Heart right ventricle (tissue), 16 donors: Measurements from ENCODE around the gene CELSR1. TPM values are rescaled to one million over a fixed set of nuclear protein-coding genes. Genes with fewer than 3 reads are reported as not detected.

Experiments
- ATAC-seq, 8 donors: fragments of 200-7000 bp; cut with Tn5 transposase; one replicate each; pipeline ENCODE4 v1.9.1; 2020; ENCODE audit warnings: mild to moderate bottlenecking in 8 of 8, moderate library complexity in 8 of 8, moderate number of reproducible peaks in 1 of 8
- DNase-seq, 2 donors: peaks; one replicate each; pipeline ENCODE4 v3.0.0-alpha.2; 2020
- H3K27ac ChIP-seq, 10 donors: fragments of 200-600 bp; sonication (generic) in 2 of 10; one replicate each; pipeline versions ENCODE4 v1.5.0 to v1.8.0; 2020 to 2022; ENCODE audit warnings: mild to moderate bottlenecking in 3 of 10
- H3K27me3 ChIP-seq, 7 donors: fragments of 200-600 bp; one replicate each; pipeline ENCODE4 v1.8.0; 2021 to 2022; ENCODE audit warnings: mild to moderate bottlenecking in 2 of 7
- H3K36me3 ChIP-seq, 9 donors: fragments of 200-600 bp; sonication (generic) in 1 of 9; one replicate each; pipeline versions ENCODE4 v1.5.0 to v1.8.0; 2020 to 2022; ENCODE audit warnings: mild to moderate bottlenecking in 2 of 9
- H3K4me1 ChIP-seq, 9 donors: fragments of 200-600 bp; sonication (generic) in 1 of 9; one replicate each; pipeline versions ENCODE4 v1.5.0 to v1.8.0; 2020 to 2022; ENCODE audit warnings: mild to moderate bottlenecking in 4 of 9
- H3K4me3 ChIP-seq, 10 donors: fragments of 200-600 bp; sonication (generic) in 2 of 10; one replicate each; pipeline versions ENCODE4 v1.5.0 to v1.8.0; 2020 to 2022; ENCODE audit warnings: mild to moderate bottlenecking in 7 of 10, moderate library complexity in 2 of 10
- H3K9me3 ChIP-seq, 11 donors: fragments of 200-600 bp in 10 of 11; sonication (generic) in 2 of 11; one replicate each; pipeline versions ENCODE4 v1.5.0 to v1.8.0; 2013 to 2022; ENCODE audit warnings: mild to moderate bottlenecking in 2 of 11, control low read depth in 1 of 11, moderate library complexity in 1 of 11
- WGBS, 2 donors: extraction: QIAGEN DNeasy Blood & Tissue Kit; methylation state at CpG; one replicate each; pipeline ENCODE4 v1.1.7; 2013; ENCODE audit warnings: inconsistent platforms in 1 of 2; 5-methylcytosine and 5-hydroxymethylcytosine counted together
- intact Hi-C, 10 donors: fragments of 100-400 bp; cut with DNase I; formaldehyde crosslinking; loops; one replicate each; pipeline versions ENCODE4 v1.11.1 to v1.14.2; 2022
- polyA plus RNA-seq, 2 donors: library from polyadenylated mRNA; stranded (reverse); fragments of 200-250 nt; gene quantifications; one replicate each; pipeline ENCODE4 v1.2.3, GENCODE V29; 2013
- total RNA-seq, 10 donors: library from RNA; stranded (reverse); fragmentation: NEBNext Ultra II Directional in 3 of 10; extraction: Animal tissue kit (Norgen Biotek cat#: 25700) in 3 of 10; gene quantifications; one replicate each; pipeline versions ENCODE4 v1.2.1 to v1.2.4, GENCODE V29; 2021 to 2023
- TF ChIP-seq, protein P1 (sequence below), 9 donors: fragments of 200-600 bp; sonication (generic) in 2 of 9; IDR thresholded peaks; one replicate each; pipeline versions ENCODE4 v1.5.0 to v1.8.0; 2021 to 2022; ENCODE audit warnings: antibody characterized with exemption in 9 of 9, mild to moderate bottlenecking in 5 of 9, moderate library complexity in 1 of 9
- donor health status: Arrhythmogenic right ventricular cardiomyopathy.
- donor health status: ischemic (EF 13 %, LVEDD 7.1; RV severe dilation, severe dysfunction).
- donor health status: healthy with polysubstance abuse.
- donor health status: DM: no; HTN: yes; CAD: no.
- donor health status: DM: no; HTN: no; CAD: no.
- donor health status: ischemic (EF 25% LVEDD 6.9; RV normal size, moderate dysfunction).
- donor health status: ischemic (EF 25% LVEDD 5.7; RV mildly dilated, moderate dysfunction).
- donor health status: healthy.
- donor health status: DM: yes; HTN: yes; CAD: no.
- donor health status: Ischemic cardiomyopathy.
- donor health status: ischemic (EF 35%, LVEDD 5.7; RV mildly dilated, moderate dysfunction).
- donor health status: nonischemic (EF 11% LVEDD 7.7; RV severe dilation, severe dysfunction).
- donor health status: DM: yes; HTN: yes; CAD: no.
- donor health status: PGD.
- donor health status: ischemic (EF 29% LVEDD 5.4; RV normal size, mild dysfunction).
- donor health status: nonischemic (EF 23%, LVEDD 6.1; RV moderate dilation, normal function).

The CELSR1 gene
- total and polyA plus RNA-seq, 12 donors, result 4.0 to 16.7 (median 11.4) TPM

- Histone ChIP-seq H3K27me3 (peaks cover 0 to 10% (median 0%) of the 10 kb centered on the region in 7 donors), H3K36me3 (no peaks in the 10 kb centered on the region), H3K4me3 (no peak overlapping the region), H3K9me3 (no peaks in the 10 kb centered on the region), H3K4me1 (peaks cover 0 to 9% (median 0%) of the 10 kb centered on the region in 9 donors), H3K27ac (no peak overlapping the region)
- intact Hi-C loops, result no loop called here
- 66 to 78% methylated on average over 18 of the region's 18 CpGs for WGBS, 2 donors
- ATAC-seq (peak in 2 of 8 donors; percentile 9 to 15), DNase-seq (no peak)
- TF ChIP-seq, protein P1, sequence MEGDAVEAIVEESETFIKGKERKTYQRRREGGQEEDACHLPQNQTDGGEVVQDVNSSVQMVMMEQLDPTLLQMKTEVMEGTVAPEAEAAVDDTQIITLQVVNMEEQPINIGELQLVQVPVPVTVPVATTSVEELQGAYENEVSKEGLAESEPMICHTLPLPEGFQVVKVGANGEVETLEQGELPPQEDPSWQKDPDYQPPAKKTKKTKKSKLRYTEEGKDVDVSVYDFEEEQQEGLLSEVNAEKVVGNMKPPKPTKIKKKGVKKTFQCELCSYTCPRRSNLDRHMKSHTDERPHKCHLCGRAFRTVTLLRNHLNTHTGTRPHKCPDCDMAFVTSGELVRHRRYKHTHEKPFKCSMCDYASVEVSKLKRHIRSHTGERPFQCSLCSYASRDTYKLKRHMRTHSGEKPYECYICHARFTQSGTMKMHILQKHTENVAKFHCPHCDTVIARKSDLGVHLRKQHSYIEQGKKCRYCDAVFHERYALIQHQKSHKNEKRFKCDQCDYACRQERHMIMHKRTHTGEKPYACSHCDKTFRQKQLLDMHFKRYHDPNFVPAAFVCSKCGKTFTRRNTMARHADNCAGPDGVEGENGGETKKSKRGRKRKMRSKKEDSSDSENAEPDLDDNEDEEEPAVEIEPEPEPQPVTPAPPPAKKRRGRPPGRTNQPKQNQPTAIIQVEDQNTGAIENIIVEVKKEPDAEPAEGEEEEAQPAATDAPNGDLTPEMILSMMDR (IDR thresholded peaks at IDR 0.05), result no peak
Observed at GRCh38 chr22:46464701-46465344, 72.6 kb downstream of the CELSR1 start.

- 92 to 94% methylated on average over 8 of the region's 8 CpGs for WGBS, 2 donors
Observed at GRCh38 chr22:46464296-46464695, 73.1 kb downstream of the CELSR1 start.

DNA sequence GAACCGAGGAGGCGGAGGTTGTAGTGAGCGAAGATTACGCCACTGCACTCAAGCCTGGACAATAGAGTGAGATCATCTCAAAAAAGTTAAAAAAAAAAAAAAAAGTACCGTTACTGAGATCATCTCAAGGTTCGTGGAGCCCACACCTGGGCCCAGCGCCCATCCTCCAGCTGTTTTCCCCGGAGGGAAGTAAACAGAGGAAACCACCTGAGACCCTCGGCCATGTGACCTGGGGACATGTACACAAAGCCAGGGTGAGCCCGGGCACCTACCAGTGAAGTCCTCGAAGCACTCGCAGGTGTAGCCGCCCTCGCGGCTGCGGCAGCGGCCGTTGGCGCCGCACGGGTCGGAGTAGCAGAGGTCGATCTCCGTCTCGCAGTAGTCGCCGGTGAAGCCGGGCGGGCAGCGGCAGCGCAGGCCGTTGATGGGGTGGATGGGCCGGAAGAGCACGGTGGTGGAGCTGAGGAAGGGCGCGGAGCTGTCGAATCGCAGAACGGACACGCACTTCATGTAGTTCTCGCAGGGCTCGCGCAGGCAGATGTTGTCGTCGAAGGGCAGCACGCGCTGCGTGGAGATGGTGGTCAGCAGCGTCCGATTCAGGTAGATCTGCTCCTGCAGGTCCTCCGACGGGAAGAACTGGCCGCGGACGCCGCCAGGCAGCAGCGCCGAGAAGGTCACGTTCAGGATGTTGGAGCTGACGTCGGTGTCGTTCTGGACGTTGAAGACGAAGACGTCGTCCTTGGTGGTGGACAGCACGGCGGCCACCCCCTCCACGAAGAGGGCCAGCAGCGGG is 73.8 kb downstream of the CELSR1 start:
- no peak for DNase-seq
- peaks cover 0 to 10% (median 2%) of the 10 kb centered on the region in 7 donors for H3K27me3 ChIP-seq
- no peak for ATAC-seq
- WGBS, 2 donors, result 95% methylated on average over 70 of the region's 70 CpGs
- no peak overlapping the region for H3K4me3 ChIP-seq
- intact Hi-C loops, result no loop called here
- H3K4me1 ChIP-seq, result peaks cover 0 to 9% (median 0%) of the 10 kb centered on the region in 9 donors
- TF ChIP-seq, protein P1 (IDR thresholded peaks at IDR 0.05), result no peak
- H3K27ac ChIP-seq, result no peak overlapping the region
- no peaks in the 10 kb centered on the region for H3K36me3 ChIP-seq
- H3K9me3 ChIP-seq, result no peaks in the 10 kb centered on the region

More at GRCh38 chr22:46464296-46464695, 73.1 kb downstream of the CELSR1 start:
- no peaks in the 10 kb centered on the region for H3K9me3 ChIP-seq
- no peaks in the 10 kb centered on the region for H3K36me3 ChIP-seq
- no peak overlapping the region for H3K4me3 ChIP-seq
- H3K27me3 ChIP-seq, result peaks cover 0 to 10% (median 1%) of the 10 kb centered on the region in 7 donors
- DNase-seq (no peak), ATAC-seq (no peak)
- TF ChIP-seq, protein P1 (IDR thresholded peaks at IDR 0.05), result no peak
- intact Hi-C loops, result no loop called here
- H3K4me1 ChIP-seq, result peaks cover 0 to 9% (median 0%) of the 10 kb centered on the region in 9 donors
- H3K27ac ChIP-seq, result no peak overlapping the region

DNA sequence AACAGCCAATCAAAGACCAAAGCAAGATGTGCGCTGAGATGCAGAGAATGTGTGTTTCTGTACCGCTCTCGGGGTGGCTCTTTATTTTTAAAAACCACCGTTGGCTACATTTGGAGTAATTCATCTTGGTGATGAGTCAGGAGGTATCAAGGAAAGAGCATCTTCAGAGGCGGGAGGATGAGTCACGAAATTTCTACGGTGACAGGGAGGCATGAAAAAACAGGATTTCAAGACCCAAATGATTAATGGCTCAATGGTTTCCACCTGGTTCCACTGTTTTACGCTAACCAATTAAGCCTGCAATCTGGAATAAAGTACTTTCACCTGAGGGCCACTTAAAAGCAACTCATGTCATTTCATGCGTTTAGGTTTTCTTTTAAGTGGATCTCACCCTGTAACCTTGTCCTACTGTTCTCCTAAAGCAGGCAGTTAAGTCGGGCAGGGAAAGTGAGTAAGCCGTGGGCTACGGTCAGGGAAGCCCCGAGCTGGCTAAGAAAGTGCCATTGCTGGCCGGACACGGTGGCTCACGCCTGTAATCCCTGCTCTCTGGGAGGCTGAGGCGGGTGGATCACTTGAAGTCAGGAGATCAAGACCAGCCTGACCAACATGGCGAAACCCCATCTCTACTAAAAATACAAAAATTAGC is 74.6 kb downstream of the CELSR1 start:
- no peak overlapping the region for H3K4me3 ChIP-seq
- no peaks in the 10 kb centered on the region for H3K36me3 ChIP-seq
- peaks cover 0 to 9% (median 0%) of the 10 kb centered on the region in 9 donors for H3K4me1 ChIP-seq
- TF ChIP-seq, protein P1 (IDR thresholded peaks at IDR 0.05), result no peak
- WGBS, 2 donors, result 80 to 89% methylated on average over 18 of the region's 18 CpGs
- no peaks in the 10 kb centered on the region for H3K9me3 ChIP-seq
- intact Hi-C loops, result no loop called here
- no peak overlapping the region for H3K27ac ChIP-seq
- peaks cover 0 to 10% (median 2%) of the 10 kb centered on the region in 7 donors for H3K27me3 ChIP-seq
- ATAC-seq, result no peak
- DNase-seq, result no peak
